HEK293 (cell line): Measurements from ENCODE around the gene HOOK1.

Experiments used
- CTCF ChIA-PET: fragments of 350-600 bp; formaldehyde crosslinking; extraction: SDS; loops from one replicate; lab custom pipeline; 2021; ENCODE audit warnings: antibody characterized with exemption; lab: Yijun Ruan, JAX
- POLR2A ChIA-PET: fragments of 300-600 bp; formaldehyde crosslinking; extraction: SDS; loops from one replicate; lab custom pipeline; 2020; ENCODE audit warnings: antibody characterized with exemption, inconsistent platforms; lab: Yijun Ruan, JAX
- H3K27ac ChIP-seq: fragments of 200-500 bp; sonication (Bioruptor generic); 2 replicates; pipeline ENCODE4 v1.5.1; 2014; ENCODE audit warnings: low read depth, low read length, control low read depth, inconsistent platforms; ENCODE audit errors: extremely low read depth
- H3K36me3 ChIP-seq, 2 experiments: fragments of 200-500 bp in 1 of 2; sonication (Bioruptor generic) in 1 of 2; 1 replicate in 1 of 2; 2 replicates in 1 of 2; pipeline ENCODE4 v1.5.1; 2014 to 2017; ENCODE audit warnings: inconsistent platforms in 2 of 2, low read length in 2 of 2; ENCODE audit not compliant: control insufficient read depth in 2 of 2, insufficient read depth in 1 of 2
- H3K4me1 ChIP-seq: fragments of 200-500 bp; sonication (Bioruptor generic); 2 replicates; pipeline ENCODE4 v1.5.1; 2014; ENCODE audit warnings: mild to moderate bottlenecking, low read length, inconsistent platforms; ENCODE audit not compliant: control insufficient read depth, insufficient read depth
- H3K4me3 ChIP-seq: 2 replicates; pipeline ENCODE4 v1.5.1; 2011; ENCODE audit warnings: low read depth, mild to moderate bottlenecking, control low read depth, low read length, moderate library complexity
- H3K9me3 ChIP-seq: fragments of 200-500 bp; sonication (Bioruptor generic); 2 replicates; pipeline ENCODE4 v1.5.1; 2014; ENCODE audit warnings: low read depth, low read length, inconsistent platforms; ENCODE audit not compliant: control insufficient read depth, insufficient read depth
- GLI4 ChIP-seq: fragments of 450-650 bp; formaldehyde crosslinking; IDR thresholded peaks from 2 replicates; pipeline ENCODE4 v1.5.1; 2016; ENCODE audit warnings: missing biosample characterization, missing genetic modification characterization
- GLIS1 ChIP-seq: fragments of 450-650 bp; formaldehyde crosslinking; IDR thresholded peaks from 2 replicates; pipeline ENCODE4 v1.5.1; 2016; ENCODE audit warnings: missing biosample characterization, missing genetic modification characterization
- KLF16 ChIP-seq: fragments of 450-650 bp; formaldehyde crosslinking; IDR thresholded peaks from 2 replicates; pipeline ENCODE4 v1.5.1; 2017; ENCODE audit warnings: missing biosample characterization, missing genetic modification characterization
- PRDM1 ChIP-seq: fragments of 450-650 bp; formaldehyde crosslinking; IDR thresholded peaks from 2 replicates; pipeline ENCODE4; 2016; ENCODE audit warnings: missing biosample characterization, missing genetic modification characterization
- PRDM10 ChIP-seq: fragments of 450-650 bp; formaldehyde crosslinking; IDR thresholded peaks from 2 replicates; pipeline ENCODE4 v1.5.1; 2016; ENCODE audit warnings: missing biosample characterization, missing genetic modification characterization
- REPIN1 ChIP-seq: fragments of 450-650 bp; formaldehyde crosslinking; IDR thresholded peaks from 2 replicates; pipeline ENCODE4 v1.5.1; 2017; ENCODE audit warnings: missing biosample characterization, missing genetic modification characterization, low read depth
- SALL2 ChIP-seq: fragments of 450-650 bp; formaldehyde crosslinking; IDR thresholded peaks from 2 replicates; pipeline ENCODE4 v1.5.0; 2017; ENCODE audit warnings: missing biosample characterization, mild to moderate bottlenecking, missing genetic modification characterization, borderline replicate concordance
- SP2 ChIP-seq: fragments of 450-650 bp; formaldehyde crosslinking; IDR thresholded peaks from 2 replicates; pipeline ENCODE4 v1.5.1; 2016; ENCODE audit warnings: missing biosample characterization, missing genetic modification characterization
- ZBTB21 ChIP-seq: fragments of 450-650 bp; formaldehyde crosslinking; IDR thresholded peaks from 2 replicates; pipeline ENCODE4 v1.5.1; 2017; ENCODE audit warnings: missing biosample characterization, missing genetic modification characterization
- ZBTB49 ChIP-seq: fragments of 450-650 bp; formaldehyde crosslinking; IDR thresholded peaks from 2 replicates; pipeline ENCODE4 v1.5.1; 2016; ENCODE audit warnings: missing biosample characterization, missing genetic modification characterization, low read depth
- ZNF10 ChIP-seq: fragments of 450-650 bp; formaldehyde crosslinking; IDR thresholded peaks from 2 replicates; pipeline ENCODE4 v1.5.1; 2017; ENCODE audit warnings: missing biosample characterization, missing genetic modification characterization
- ZNF155 ChIP-seq: fragments of 450-650 bp; formaldehyde crosslinking; IDR thresholded peaks from 2 replicates; pipeline ENCODE4 v1.5.1; 2016; ENCODE audit warnings: missing biosample characterization, missing genetic modification characterization
- ZNF239 ChIP-seq: fragments of 450-650 bp; formaldehyde crosslinking; IDR thresholded peaks from 2 replicates; pipeline ENCODE4 v1.5.1; 2016; ENCODE audit warnings: missing biosample characterization, missing genetic modification characterization
- ZNF394 ChIP-seq: fragments of 450-650 bp; formaldehyde crosslinking; IDR thresholded peaks from 2 replicates; pipeline ENCODE4 v1.5.1; 2016; ENCODE audit warnings: missing biosample characterization, missing genetic modification characterization, mild to moderate bottlenecking, moderate library complexity, borderline replicate concordance
- ZNF521 ChIP-seq: fragments of 450-650 bp; formaldehyde crosslinking; IDR thresholded peaks from 2 replicates; pipeline ENCODE4 v1.5.1; 2017; ENCODE audit warnings: missing biosample characterization, mild to moderate bottlenecking, missing genetic modification characterization
- ZNF600 ChIP-seq: fragments of 450-650 bp; formaldehyde crosslinking; IDR thresholded peaks from 2 replicates; pipeline ENCODE4 v1.5.1; 2016; ENCODE audit warnings: missing biosample characterization, missing genetic modification characterization
- ZNF621 ChIP-seq: fragments of 450-650 bp; formaldehyde crosslinking; IDR thresholded peaks from 2 replicates; pipeline ENCODE4 v1.5.1; 2017; ENCODE audit warnings: missing biosample characterization, missing genetic modification characterization
- ZNF76 ChIP-seq: fragments of 450-650 bp; formaldehyde crosslinking; IDR thresholded peaks from 2 replicates; pipeline ENCODE4; 2016; ENCODE audit warnings: low read depth, missing biosample characterization, missing genetic modification characterization, borderline replicate concordance
- ZNF843 ChIP-seq: fragments of 450-650 bp; formaldehyde crosslinking; IDR thresholded peaks from 2 replicates; pipeline ENCODE4 v1.5.1; 2016; ENCODE audit warnings: missing biosample characterization, missing genetic modification characterization
- ZSCAN16 ChIP-seq: fragments of 450-650 bp; formaldehyde crosslinking; IDR thresholded peaks from 2 replicates; pipeline ENCODE4 v1.5.1; 2016; ENCODE audit warnings: missing biosample characterization, missing genetic modification characterization

The HOOK1 gene

GRCh38 chr1:59816318-59816878, 1.6 kb downstream of the HOOK1 start (continued):
- no peak for TF ChIP-seq ZBTB49 (tag by site-specific recombination)
- TF ChIP-seq ZNF621 (tag by site-specific recombination), result no peak
- no peak for TF ChIP-seq REPIN1
- TF ChIP-seq KLF16 (tag by site-specific recombination), result no peak
- TF ChIP-seq ZNF394 (tag by site-specific recombination), result peak; percentile 55; the same call in 1 of the 2 replicates
- 0 out of 2 replicates have a peak, but pooled peaks have one; percentile 21 for TF ChIP-seq ZBTB21
- no peak for TF ChIP-seq SALL2
- no peak for TF ChIP-seq ZSCAN16 (tag by site-specific recombination)
- TF ChIP-seq SP2 (tag by site-specific recombination), result no peak
- TF ChIP-seq ZNF76 (tag by site-specific recombination), result no peak

DNA sequence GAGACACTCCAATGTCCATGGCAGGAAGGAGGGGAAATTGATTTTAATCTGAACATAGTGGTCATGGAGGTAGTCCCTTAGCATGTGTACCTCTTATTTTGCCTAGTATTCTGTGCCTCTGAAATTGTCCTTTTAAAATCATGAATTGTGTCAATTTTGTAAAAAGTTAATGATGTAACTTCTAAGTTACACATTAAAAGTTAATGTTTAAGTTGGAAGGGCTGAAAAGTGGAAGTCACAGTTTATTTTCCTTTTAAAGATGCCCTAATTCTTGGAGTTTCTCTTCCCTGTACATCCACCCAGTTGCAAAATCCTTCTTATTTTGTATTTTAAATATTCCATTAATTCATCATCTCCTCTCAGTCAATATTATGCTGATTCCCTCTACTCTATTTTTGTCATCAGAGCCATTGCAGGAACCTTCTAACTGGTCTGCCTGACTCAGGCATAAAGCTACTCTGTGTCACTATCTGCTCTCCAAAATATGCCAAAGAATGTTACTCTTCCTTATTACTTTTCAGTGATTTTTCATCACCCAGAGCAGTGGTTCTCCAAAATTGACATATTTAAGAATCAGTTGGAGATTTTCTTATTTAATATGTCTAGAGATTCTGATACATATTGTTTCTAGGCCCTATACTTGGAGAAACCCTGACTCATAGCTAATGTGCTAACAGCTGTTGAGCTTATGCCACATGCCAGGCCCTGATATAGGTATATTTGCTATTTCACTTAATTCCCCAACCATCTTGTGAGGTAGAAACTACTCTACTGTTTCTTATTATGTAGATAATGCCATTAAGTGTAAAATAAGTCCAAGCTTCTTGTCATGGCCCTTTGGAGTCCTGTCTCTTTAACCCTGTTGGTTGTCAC, 5.1 kb downstream of the HOOK1 start:
- Histone ChIP-seq H3K4me3 (no peak overlapping the region), H3K36me3 (peaks cover 0 to 6% of the 10 kb centered on the region in 2 experiments; a peak in 2 of 3 replicates), H3K27ac (no peak overlapping the region), H3K4me1 (peaks cover 7% of the 10 kb centered on the region), H3K9me3 (no peaks in the 10 kb centered on the region)
- CTCF ChIA-PET, result interaction anchor here (0.5 to 0.9 kb wide), 4 partner anchors 10 to 1167 kb away, joined by 3 to 5 read pairs (median 3); no protein-coding TSS in a partner anchor
- POLR2A ChIA-PET, result no interaction called here
- TF ChIP-seq ZNF239 (tag by site-specific recombination) (no peak), GLIS1 (tag by site-specific recombination) (0 out of 2 replicates have a peak, but pooled peaks have one; percentile 0)

- Histone ChIP-seq H3K4me3 (no peak overlapping the region), H3K27ac (no peak overlapping the region), H3K36me3 (peaks cover 4 to 5% of the 10 kb centered on the region in 2 experiments), H3K9me3 (no peaks in the 10 kb centered on the region), H3K4me1 (peaks cover 6% of the 10 kb centered on the region; the same call in 1 of the 2 replicates)
- ChIA-PET CTCF (no interaction called here), POLR2A (no interaction called here)
- TF ChIP-seq ZNF10 (tag by site-specific recombination), result peak; percentile 89
- TF ChIP-seq ZNF843, result no peak
Observed at GRCh38 chr1:59827055-59827643, 12.4 kb downstream of the HOOK1 start.

DNA sequence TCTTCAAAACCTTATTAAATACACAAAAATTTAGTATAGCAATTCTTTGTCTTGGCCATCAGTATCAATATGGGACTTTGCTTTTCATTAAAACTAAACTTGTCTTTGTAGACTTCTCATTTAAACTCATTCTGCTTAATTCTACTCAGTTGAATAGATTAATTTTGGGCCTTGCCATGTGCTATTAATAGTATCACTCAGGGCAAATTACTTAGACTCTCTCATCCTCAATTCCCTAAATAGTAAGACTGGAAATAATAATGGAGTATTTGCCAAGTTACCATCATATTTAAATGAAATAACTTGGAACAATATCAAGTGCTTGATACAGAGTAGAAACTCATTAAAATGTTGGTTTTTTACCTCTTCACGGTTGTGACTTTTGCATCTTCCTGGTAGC, 13.4 kb downstream of the HOOK1 start:
- Histone ChIP-seq H3K36me3 (peaks cover 4 to 5% of the 10 kb centered on the region in 2 experiments), H3K4me3 (no peak overlapping the region)
- POLR2A ChIA-PET, result no interaction called here
- TF ChIP-seq ZNF521 (no peak), PRDM10 (tag by site-specific recombination) (no peak), ZNF155 (tag by site-specific recombination) (no peak), GLI4 (tag by site-specific recombination) (no peak), PRDM1 (tag by site-specific recombination) (no peak), ZNF600 (tag by site-specific recombination) (no peak), ZNF621 (tag by site-specific recombination) (no peak)
- TF ChIP-seq, all 188 proteins: peak for 0
- CTCF ChIA-PET, result no interaction called here
- Histone ChIP-seq H3K9me3 (no peaks in the 10 kb centered on the region), H3K27ac (no peak overlapping the region), H3K4me1 (peaks cover 6% of the 10 kb centered on the region; the same call in 1 of the 2 replicates)
